Fibroblast of skin of scalp (primary cell): ENCODE results near the gene TMEM135.
"Not testable (repeated sequence)": the region's sequence is repeated elsewhere in the genome, so short reads cannot be mapped to it uniquely, and the experiment has no call there.

Experiments used
- DNase-seq: peaks from one replicate; pipeline ENCODE4 v3.0.0-alpha.2; 2013

The TMEM135 gene

DNA sequence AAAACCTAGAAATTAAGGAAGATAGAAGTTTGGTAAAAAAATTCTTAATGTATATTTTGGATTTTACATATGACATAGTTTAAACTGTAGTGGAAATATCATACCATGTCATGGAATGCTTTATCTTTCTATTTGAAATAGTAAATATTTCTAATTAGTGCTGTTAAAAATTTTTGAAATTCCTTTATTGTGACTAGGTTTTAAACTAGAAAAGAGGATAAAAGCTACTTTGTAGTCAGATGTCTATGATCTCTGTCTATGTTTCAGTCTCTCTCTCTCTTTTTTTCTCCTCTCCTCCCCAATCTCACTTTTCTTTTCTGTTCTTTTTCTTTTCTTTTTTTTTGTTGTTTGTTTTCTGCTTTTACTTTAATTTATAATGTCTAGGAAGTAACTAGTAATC, 226.2 kb downstream of the TMEM135 start:
- peak; percentile 24 for DNase-seq

DNA sequence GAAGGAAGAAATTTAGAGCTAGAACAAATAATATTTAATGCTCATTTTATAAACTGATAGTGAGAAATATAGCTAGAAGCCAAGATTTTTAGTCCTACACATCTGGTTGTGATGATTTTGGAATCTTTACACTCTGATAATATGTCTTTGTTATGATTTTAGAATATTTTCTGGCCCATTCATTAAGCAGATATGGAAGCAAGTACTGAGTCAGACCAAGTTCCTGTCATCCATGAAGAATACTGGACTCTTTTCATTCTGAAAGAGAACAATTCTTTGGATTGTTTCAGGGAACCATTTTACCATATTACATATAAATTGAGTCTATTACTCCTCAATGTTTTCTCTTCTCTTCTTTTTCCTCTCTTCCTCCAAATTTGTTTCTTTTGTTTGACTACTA, 227.4 kb downstream of the TMEM135 start:
- peak; percentile 64 for DNase-seq

DNA sequence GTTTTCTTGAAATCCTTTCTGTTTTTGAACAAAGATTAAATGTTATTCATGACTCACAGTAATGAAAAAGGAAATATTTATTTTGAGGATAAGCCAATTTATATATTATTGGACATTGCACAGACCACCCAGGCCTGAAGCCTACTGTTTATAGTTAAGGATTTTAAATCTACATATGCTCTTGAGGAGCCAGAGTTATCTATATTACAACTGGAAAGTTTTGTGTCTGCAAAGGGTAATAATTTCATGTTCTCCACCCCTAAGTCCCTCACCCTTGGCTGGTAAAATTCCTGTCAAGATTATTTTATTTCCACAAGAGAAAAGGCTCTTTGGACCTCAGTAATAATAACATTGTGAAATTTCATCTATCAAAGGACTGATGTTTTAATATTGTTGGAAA, 228.2 kb downstream of the TMEM135 start:
- peak; percentile 24 for DNase-seq

DNA sequence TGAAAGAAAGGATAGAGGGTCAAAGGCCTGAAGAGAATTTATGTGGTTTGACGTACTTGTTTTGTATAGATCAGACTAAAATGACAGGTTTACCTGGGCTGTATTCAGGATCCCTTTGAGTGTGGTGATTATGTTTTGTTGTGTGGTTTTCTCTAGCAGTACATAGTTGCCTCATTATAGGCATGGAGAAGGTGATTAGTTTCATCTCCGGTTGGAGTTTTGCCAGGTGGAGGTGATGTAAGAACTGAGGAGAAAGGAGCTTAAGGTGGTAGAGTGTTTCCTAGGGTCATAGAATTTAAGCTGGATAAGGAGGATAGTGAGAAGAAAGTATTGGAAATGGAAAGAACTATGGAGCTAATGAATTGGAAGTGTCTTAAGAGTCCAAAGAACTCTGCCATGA, 229.0 kb downstream of the TMEM135 start:
- DNase-seq: no peak

DNA sequence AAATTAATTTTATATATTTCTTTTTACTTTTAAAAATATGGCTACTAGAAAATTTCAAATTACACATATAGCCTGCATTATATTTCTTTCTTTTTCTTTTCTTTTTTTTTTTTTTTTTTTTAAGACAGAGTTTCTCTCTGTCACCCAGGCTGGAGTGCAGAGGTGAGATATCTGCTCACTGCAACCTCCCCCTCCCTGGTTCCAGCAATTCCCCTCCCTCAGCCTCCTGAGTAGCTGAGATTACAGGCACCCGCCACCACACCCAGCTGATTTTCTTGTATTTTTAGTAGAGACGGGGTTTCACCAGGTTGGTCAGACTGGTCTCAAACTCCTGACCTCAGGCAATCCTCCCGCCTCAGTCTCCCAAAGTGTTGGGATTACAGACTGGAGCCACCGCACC, 234.2 kb downstream of the TMEM135 start:
- DNase-seq: not testable (repeated sequence)

DNA sequence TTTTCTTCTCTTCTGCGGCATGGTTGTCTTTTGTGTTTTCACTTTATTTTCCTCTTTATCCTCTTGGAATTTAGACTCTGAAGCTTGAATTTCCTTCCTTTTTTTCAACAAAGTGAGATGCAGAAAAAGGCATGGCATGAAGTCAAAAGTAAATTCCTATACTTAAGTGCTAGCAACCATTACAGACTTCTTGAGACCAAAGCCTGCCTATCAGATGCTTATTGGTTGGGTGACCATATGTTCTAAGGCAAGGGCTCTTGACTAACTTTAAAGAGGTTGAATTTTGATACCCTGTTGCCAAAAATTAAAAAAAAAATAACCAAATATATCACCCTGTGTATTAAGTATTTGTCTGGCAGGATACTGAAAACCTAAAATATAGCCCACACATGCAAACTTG, 237.4 kb downstream of the TMEM135 start:
- DNase-seq: no peak

DNA sequence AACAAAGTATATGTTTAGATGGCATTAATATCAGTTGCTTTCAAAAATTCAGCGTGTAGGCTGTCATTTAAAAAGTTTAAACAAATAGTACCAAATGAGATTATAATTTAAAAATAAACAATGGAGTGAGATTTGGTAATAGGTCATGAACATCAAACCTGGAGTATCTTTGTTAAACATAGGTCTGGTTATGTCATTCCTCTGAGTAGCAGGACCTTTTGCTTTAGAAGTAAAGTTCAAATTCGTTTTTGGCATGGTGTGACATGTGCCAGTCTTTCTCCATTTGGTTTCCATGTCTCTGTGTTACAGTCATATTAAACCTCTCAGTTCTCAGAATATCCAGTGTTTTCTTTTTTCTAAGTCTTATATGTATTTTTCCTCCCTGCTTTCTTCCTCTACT, 242.4 kb downstream of the TMEM135 start:
- no peak for DNase-seq

DNA sequence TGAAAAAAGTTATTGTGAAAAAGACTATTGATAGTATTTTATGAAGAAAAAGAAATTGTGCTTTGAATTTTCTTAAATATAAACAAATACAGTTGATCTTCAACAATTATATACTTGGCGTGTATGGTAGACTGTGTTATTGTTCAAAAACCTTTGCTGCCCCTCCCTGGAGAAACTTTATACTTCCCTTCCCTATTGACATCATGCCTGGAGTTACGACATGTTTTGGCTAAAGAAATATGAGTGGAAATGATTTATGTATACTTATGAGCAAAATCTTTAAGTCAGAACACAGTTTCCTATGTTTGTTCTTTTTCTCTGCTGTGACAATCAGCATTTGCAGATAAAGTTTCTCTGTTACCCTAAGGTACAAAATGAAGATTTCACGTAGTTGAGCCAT, 243.8 kb downstream of the TMEM135 start:
- DNase-seq: peak; percentile 68

DNA sequence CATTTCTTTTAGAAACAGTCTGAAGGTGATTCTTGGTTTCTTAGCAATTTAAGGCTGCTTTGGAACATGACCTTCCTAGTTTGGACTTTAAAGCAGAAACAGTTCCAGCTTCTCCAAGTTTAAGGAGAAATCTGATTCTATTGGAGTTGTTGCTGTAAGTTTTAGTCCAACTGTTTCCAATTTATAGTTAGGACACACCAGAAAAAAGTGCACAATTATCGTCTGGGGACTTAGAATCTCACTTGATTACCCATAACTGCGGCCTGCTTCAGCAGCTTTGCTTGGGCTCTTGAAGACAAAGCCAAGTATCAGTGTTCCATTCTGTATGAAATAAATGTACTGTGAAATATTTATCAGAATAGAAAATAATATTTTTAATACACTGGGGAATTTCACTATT, 246.6 kb downstream of the TMEM135 start:
- no peak for DNase-seq

DNA sequence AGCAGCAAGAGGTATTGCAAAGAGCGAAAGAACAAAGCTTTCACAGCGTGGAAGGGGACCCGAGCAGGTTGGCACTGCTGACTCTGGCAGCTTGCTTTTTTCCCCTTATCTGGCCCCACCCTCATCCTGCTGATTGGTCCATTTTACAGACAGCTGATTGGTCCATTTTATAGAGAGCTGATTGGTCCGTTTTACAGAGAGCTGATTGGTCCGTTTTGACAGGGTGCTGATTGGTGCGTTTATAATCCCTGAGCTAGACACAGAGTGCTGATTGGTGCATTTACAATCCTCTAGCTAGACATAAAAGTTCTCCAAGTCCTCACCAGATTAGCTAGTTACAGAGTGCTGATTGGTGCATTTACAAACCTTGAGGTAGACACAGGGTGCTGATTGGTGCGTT, 247.9 kb downstream of the TMEM135 start:
- not testable (repeated sequence) for DNase-seq

DNA sequence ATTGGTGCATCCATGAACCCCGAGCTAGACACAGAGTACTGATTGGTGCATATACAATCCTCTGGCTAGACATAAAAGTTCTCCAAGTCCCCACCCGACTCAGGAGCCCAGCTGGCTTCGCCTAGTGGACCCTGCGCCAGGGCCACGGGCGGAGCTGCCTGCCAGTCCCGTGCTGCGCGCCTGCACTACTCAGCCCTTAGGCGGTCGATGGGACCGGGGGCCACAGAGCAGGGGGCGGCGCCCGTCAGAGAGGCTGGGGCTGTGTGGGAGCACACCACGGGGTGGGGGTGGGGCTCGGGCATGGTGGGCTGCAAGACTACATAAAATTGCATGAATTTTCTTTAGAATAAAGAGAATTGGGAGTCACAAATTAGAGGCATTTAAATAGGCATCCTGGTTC, 248.6 kb downstream of the TMEM135 start:
- DNase-seq: no peak

DNA sequence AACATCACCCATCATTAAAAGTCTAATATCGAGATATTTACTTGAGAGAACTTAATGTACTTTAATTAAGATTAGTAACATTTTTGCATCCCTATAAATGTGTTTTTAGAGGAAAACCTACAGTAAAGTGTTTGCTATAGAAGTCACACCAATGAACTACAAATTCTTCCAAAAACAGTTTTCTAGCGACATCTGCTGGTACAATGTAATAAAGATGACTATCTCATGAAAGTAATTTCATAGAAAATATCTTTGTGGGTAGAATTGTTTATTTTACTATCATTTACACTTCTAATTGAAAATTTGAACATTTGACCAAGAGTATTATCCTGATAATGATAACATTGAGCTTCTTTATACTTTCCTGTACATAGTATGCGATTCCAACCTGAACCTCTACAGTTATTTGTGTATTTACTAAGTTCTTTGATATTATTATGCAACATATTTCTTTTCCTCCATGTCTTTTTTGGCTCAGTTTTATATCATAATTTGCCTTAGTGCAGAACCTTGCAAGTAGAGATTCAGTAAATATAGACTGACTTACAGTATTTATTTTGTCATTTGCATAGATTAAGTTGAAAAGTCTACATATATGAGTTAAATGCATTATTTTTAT, 252.7 kb downstream of the TMEM135 start:
- peak; percentile 64 for DNase-seq

DNA sequence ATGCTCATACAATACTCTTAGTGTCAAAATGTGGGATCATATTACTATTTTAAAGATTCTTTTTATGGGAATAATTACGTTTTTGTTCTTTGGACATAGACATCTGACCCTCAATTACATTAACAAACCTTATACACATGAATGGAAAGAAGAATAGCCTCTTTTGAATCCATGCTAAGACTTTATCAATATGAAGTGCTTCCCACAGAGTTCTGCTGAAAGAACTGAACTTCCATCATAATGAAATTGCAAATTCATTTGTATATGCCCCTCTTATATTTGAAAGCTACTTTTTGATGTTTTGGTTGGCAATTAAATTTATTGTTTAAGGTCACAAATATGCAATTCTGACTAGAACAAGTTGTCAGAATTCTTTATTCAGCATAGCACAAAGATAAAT, 254.9 kb downstream of the TMEM135 start:
- no peak for DNase-seq

DNA sequence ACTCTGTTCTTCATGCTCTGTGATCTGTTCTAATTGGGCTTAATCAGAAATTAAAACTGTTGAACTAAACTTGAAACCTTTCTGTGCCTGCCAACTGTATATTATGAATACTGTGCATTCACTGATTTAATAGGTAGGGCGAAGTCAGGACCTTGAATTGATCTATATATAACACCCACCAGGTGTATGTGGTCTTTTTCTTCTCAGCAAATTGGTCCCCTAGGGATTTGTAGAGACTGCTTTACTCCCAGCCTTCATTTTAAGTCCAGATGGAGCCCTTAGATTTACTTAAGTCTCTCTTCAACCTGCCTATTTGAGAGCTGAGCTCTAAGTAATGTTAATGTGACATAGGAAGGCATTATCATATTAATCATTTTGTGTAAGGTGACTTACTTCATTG, 257.5 kb downstream of the TMEM135 start:
- DNase-seq: no peak

DNA sequence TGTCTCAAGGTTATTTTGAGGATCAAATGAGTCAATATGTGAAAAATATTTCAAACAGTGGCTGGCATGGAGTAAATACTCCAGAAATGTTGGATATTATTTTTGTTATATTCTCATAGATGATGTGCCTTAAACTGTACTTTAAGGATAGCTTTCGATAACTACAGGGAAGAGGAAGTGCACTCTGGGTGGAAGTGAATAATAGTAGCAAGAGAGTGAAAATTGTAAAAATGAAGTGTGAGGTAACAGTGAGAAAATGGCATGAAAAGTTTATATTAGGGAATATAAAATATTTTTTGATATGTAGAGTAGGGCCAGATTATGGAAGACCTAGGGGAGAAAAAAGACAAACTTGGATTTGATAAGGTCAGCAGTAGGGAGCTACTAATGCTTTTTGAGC, 258.9 kb downstream of the TMEM135 start:
- DNase-seq: no peak

DNA sequence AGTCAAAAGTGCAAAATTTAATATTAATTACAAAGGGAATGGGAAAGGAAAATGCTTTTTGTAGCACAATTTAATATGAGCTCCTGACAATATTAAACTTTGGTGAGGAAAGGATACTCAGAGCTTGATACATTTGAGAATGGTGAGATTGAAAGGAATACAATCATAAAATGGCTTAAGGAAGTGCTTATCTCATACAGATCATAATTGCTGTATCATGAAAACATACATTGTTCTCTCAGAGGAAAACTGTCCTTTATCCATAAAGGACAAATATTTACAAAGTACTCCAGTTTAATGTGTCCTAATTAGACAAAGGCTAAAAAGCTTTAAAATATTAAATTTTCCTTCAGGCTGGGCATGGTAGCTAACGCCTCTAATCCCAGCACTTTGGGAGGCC, 260.4 kb downstream of the TMEM135 start:
- no peak for DNase-seq

DNA sequence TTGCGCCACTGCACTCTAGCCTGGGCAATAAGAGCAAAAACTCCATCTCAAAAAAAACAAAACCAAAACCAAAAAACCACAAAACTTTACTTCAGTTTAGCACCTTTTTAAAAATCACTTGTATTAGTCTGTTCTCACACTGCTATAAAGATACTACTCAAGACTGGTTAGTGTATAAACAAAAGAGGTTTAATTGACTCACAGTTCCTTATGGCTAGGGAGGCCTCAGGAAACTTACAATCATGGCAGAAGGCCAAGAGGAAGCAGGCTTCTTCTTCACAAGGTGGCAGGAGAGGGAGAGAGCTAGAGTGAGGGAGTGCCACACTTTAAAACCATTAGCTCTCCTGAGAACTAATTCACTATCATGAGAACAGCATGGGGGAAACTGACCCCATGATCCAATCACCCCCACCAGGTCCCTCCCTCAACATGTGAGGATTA, 261.3 kb downstream of the TMEM135 start:
- no peak for DNase-seq

DNA sequence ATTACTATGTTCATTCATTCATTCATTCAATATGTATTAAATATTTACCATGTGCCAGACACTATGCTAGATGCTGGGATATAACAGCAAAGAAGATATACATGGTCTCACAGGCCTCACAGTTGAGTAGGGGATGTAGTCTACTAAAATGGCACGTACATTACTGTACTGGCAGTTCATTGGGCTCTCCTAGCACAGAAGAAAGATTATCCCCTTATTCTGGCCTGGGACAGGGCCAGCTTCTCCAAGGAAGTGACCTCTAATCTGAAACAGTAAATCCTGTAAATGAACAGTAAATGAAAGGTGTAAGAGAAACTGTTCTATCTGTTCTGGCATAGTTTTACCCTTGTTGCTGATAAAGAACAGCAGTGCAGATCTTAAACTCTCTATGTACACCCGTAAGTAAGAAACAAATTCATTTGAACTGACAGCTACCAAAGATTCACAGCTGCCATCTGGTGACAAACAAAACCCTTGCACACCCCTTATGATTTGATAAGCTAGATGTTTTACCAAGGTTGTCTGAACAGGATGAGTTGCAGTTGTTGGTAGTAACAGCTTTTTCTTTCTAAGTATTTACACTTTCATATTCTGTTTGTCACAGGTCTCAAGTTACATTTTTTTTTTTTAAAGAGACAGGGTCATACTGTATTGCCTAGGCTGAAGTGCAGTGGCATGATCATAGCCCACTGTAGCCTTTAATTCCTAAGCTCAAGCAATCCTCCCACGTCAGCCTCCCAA, 263.1 kb downstream of the TMEM135 start:
- no peak for DNase-seq

DNA sequence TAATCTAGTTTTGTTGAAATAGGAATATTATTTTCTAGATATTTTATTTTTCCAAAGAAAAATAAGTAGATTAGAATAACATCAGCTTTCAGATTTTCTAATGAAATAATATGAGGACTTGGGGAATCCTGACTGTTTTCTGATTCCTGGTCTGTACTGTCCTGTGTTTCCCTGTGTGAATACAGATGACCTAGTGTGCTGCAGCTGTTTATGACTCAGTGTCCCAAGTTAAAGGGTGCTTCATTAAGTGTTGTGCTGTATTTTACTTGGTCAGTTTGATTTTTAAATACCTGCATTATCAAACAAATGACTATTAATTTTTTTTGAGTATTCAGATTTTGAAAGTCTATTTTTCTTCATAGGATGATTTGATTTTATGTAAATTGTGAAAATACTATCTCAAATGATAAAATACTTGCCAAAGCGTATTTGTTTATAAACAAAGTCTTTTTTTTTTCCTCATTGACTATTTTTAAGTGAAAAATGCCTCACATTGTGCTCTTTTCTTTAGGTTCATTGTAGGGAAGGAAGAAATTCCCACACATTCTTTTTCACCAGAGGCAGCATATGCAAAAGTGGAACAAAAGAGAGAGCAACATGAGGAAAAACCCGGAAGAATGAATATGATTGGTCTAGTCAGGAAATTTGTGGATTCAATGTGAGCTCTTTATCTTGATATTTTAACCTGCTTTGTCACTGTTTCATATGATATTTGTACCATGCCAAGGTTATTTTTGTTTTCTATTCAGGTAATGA, 264.2 kb downstream of the TMEM135 start:
- DNase-seq: no peak

DNA sequence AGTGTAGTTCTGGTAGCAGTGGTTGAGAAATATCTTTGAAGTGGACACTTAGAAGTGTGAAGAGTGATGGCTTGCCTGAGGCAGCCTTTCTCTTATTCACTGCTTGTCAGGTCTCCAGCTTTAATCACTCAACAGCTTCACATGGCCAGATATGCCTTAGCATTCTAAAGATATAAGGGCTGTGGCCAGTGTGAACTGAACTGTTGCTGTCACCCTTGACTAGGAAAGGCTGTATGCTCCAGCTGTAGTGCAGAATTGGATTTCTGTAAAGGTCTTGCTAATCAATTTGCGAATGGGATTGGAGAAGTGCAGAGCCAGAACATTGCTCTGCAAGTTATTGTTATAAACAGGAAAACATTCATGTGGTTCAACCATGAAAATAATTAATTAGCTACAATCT, 266.7 kb downstream of the TMEM135 start:
- DNase-seq: no peak

DNA sequence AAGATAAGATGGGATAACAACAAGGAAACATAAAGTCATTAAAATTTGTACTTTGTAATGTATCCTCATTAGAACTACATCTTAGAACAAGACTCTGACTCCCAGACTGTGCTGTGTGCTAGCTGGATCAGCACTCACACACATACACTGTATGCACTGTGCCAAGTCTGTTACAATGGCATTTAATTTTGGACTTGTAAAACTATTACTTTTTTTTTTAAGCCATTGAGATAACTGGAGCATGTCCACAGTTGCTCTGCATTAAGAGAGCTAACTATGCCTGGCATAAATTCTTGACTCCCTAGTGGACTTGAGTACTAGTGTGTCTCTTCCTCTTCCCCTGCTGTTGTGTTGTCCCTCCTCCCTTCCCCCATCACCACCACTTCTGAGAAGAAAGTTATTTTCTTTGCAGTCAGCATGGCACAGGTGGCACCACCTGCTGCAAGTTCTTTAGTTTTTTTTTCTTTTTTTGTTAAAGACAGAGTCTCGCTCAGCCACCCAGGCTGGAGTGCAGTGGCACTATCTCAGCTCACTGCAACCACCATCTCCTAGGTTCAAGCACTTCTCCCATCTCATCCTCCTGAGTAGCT, 268.6 kb downstream of the TMEM135 start:
- DNase-seq: no peak

DNA sequence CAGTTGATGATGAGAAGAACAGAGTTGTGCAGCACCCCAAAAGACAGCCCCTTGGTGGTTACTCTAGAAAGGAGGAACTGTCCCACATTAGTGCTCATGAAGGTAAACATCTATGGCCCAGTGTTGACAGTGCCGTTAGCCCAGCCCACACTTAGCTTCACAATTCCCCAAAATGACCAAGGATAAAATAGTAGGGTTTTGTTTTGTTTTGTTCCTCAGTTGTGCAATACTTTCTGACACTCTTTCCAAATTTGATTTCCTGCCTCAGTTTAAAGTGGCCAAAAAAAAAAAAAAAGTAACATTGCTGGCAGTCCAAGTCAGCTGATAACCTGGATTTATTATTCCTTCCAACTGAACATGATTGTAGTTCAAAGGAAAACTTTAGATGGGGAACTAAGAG, 269.4 kb downstream of the TMEM135 start:
- no peak for DNase-seq

DNA sequence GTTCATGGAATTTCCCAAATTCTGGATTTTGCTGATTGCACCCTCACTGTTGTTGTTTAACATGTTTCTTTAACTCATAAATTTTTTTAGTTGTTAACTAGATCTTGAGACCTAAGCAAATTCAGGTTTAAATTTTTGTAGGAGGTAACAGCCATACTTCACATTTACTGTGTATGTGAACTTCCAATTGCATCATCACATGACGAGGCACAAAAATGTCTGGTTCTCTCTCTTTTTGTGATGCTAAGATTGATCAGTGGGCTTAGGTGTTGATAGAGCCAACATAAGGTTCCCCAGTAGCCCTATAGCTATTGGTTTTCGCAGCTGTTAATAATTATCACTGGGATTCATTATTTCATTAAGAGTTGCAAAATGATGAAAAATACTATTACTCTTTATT, 277.5 kb downstream of the TMEM135 start:
- no peak for DNase-seq
